GM12872 (cell line): ENCODE data around the gene LY6G6C.

Experiments
- TF ChIP-seq, protein P1 (sequence below): IDR thresholded peaks from 3 replicates; pipeline ENCODE4 v1.5.1; 2011; ENCODE audit warnings: low read depth, mild to moderate bottlenecking, low read length, moderate library complexity; ENCODE audit not compliant: insufficient read depth

The LY6G6C gene

GRCh38 chr6:31765559-31765909 lies 44.0 kb upstream of the LY6G6C start:
- TF ChIP-seq, protein P1, sequence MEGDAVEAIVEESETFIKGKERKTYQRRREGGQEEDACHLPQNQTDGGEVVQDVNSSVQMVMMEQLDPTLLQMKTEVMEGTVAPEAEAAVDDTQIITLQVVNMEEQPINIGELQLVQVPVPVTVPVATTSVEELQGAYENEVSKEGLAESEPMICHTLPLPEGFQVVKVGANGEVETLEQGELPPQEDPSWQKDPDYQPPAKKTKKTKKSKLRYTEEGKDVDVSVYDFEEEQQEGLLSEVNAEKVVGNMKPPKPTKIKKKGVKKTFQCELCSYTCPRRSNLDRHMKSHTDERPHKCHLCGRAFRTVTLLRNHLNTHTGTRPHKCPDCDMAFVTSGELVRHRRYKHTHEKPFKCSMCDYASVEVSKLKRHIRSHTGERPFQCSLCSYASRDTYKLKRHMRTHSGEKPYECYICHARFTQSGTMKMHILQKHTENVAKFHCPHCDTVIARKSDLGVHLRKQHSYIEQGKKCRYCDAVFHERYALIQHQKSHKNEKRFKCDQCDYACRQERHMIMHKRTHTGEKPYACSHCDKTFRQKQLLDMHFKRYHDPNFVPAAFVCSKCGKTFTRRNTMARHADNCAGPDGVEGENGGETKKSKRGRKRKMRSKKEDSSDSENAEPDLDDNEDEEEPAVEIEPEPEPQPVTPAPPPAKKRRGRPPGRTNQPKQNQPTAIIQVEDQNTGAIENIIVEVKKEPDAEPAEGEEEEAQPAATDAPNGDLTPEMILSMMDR, result no peak

DNA sequence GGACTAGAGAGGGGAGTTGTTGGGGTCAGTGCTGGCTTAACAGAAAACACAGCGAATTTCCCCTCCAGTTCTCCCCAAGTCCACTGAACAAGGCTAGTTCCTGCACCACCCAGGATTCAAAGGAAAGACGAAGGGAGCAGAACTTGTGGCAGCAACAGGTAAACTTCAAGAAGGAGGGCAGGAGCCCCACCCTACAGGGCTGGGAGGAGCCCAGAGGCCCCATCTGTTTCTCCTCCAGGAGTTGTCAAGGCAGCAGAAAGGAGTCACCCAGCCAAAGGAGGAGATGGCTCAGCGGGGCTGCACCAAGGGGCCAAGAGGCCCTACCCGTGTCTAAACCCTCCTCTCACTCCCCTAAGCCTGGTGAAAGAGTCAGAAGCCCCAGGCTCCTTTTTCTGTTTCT lies 42.7 kb upstream of the LY6G6C start:
- TF ChIP-seq, protein P1, result no peak

DNA sequence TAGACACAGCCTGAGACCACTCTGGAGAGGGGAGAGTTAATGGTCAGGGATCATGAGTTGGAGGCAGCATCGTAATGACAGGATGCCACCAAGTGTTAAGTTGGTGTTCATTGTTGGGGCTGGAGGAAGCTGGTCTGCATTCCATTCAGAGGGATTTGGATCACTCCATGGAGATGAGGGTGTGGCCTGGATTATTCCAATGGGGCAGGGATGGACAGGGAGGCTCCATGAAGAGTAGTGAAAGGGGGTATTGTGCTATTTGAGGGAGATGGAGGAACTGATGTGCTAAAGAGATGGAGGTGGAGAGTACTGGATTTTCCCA lies 42.0 kb upstream of the LY6G6C start:
- TF ChIP-seq, protein P1, result no peak

GRCh38 chr6:31762878-31763618 lies 41.5 kb upstream of the LY6G6C start:
- TF ChIP-seq, protein P1, result no peak

GRCh38 chr6:31762356-31762755 lies 40.8 kb upstream of the LY6G6C start, which contains the start of gene SAPCD1:
Gene SAPCD1, plus strand, starts transcription at chr6:31762656. Its CDS starts 399 bp downstream, at chr6:31763055.
- TF ChIP-seq, protein P1, result no peak

- TF ChIP-seq, protein P1, result no peak
Observed at GRCh38 chr6:31761343-31761742, 39.8 kb upstream of the LY6G6C start.

DNA sequence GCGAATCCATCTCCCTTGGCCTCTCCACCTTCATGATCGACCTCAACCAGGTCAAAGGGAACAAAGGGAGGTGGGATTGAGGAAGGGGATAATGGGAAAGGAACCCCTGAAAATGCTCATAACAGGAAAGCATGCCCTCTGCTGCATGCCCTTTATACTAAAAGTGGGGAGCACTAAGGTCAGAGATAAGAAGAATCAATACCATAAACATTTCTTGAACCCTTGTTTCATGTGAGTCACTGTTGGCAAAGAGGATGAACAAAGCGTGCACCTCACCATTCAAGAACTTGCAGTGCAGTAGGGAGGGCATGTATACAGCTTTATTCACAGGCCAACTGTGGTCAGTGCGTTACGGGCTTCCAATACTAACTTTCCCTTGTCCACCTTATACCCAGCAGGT lies 39.2 kb upstream of the LY6G6C start:
- TF ChIP-seq, protein P1, result no peak

GRCh38 chr6:31758281-31758680 lies 36.7 kb upstream of the LY6G6C start:
- TF ChIP-seq, protein P1, result no peak
